HEK293 (cell line): ENCODE data around the gene NHERF2.

Experiments
- CTCF ChIA-PET: fragments of 350-600 bp; formaldehyde crosslinking; extraction: SDS; loops from one replicate; lab custom pipeline; 2021; ENCODE audit warnings: antibody characterized with exemption; lab: Yijun Ruan, JAX
- POLR2A ChIA-PET: fragments of 300-600 bp; formaldehyde crosslinking; extraction: SDS; loops from one replicate; lab custom pipeline; 2020; ENCODE audit warnings: antibody characterized with exemption, inconsistent platforms; lab: Yijun Ruan, JAX
- H3K27ac ChIP-seq: fragments of 200-500 bp; sonication (Bioruptor generic); 2 replicates; pipeline ENCODE4 v1.5.1; 2014; ENCODE audit warnings: low read depth, low read length, control low read depth, inconsistent platforms; ENCODE audit errors: extremely low read depth
- H3K36me3 ChIP-seq, 2 experiments: fragments of 200-500 bp in 1 of 2; sonication (Bioruptor generic) in 1 of 2; 1 replicate in 1 of 2; 2 replicates in 1 of 2; pipeline ENCODE4 v1.5.1; 2014 to 2017; ENCODE audit warnings: inconsistent platforms in 2 of 2, low read length in 2 of 2; ENCODE audit not compliant: control insufficient read depth in 2 of 2, insufficient read depth in 1 of 2
- H3K4me1 ChIP-seq: fragments of 200-500 bp; sonication (Bioruptor generic); 2 replicates; pipeline ENCODE4 v1.5.1; 2014; ENCODE audit warnings: mild to moderate bottlenecking, low read length, inconsistent platforms; ENCODE audit not compliant: control insufficient read depth, insufficient read depth
- H3K4me3 ChIP-seq: 2 replicates; pipeline ENCODE4 v1.5.1; 2011; ENCODE audit warnings: low read depth, mild to moderate bottlenecking, control low read depth, low read length, moderate library complexity
- H3K9me3 ChIP-seq: fragments of 200-500 bp; sonication (Bioruptor generic); 2 replicates; pipeline ENCODE4 v1.5.1; 2014; ENCODE audit warnings: low read depth, low read length, inconsistent platforms; ENCODE audit not compliant: control insufficient read depth, insufficient read depth
- BCL6B ChIP-seq: fragments of 450-650 bp; formaldehyde crosslinking; IDR thresholded peaks from 2 replicates; pipeline ENCODE4 v1.5.1; 2017; ENCODE audit warnings: missing biosample characterization, missing genetic modification characterization
- HOXD13 ChIP-seq: sonication (generic); formaldehyde crosslinking; IDR thresholded peaks from 2 replicates; pipeline ENCODE4 v1.8.0; 2022; ENCODE audit warnings: missing genetic modification reagents, borderline replicate concordance
- KLF16 ChIP-seq: fragments of 450-650 bp; formaldehyde crosslinking; IDR thresholded peaks from 2 replicates; pipeline ENCODE4 v1.5.1; 2017; ENCODE audit warnings: missing biosample characterization, missing genetic modification characterization
- KLF17 ChIP-seq: fragments of 450-650 bp; formaldehyde crosslinking; IDR thresholded peaks from 2 replicates; pipeline ENCODE4 v1.5.1; 2016; ENCODE audit warnings: missing biosample characterization, missing genetic modification characterization
- SP2 ChIP-seq: fragments of 450-650 bp; formaldehyde crosslinking; IDR thresholded peaks from 2 replicates; pipeline ENCODE4 v1.5.1; 2016; ENCODE audit warnings: missing biosample characterization, missing genetic modification characterization
- ZBTB49 ChIP-seq: fragments of 450-650 bp; formaldehyde crosslinking; IDR thresholded peaks from 2 replicates; pipeline ENCODE4 v1.5.1; 2016; ENCODE audit warnings: missing biosample characterization, missing genetic modification characterization, low read depth
- ZIC2 ChIP-seq: fragments of 450-650 bp; formaldehyde crosslinking; IDR thresholded peaks from 2 replicates; pipeline ENCODE4 v1.5.1; 2016; ENCODE audit warnings: missing biosample characterization, missing genetic modification characterization
- ZNF133 ChIP-seq: fragments of 450-650 bp; formaldehyde crosslinking; IDR thresholded peaks from 2 replicates; pipeline ENCODE4 v1.5.1; 2016; ENCODE audit warnings: missing biosample characterization, missing genetic modification characterization
- ZNF157 ChIP-seq: fragments of 450-650 bp; formaldehyde crosslinking; IDR thresholded peaks from 2 replicates; pipeline ENCODE4 v1.5.1; 2016; ENCODE audit warnings: missing biosample characterization, missing genetic modification characterization
- ZNF2 ChIP-seq: fragments of 450-650 bp; formaldehyde crosslinking; IDR thresholded peaks from 2 replicates; pipeline ENCODE4 v1.5.1; 2016; ENCODE audit warnings: missing biosample characterization, missing genetic modification characterization
- ZNF530 ChIP-seq: fragments of 450-650 bp; formaldehyde crosslinking; IDR thresholded peaks from 2 replicates; pipeline ENCODE4 v1.5.1; 2016; ENCODE audit warnings: low read depth, missing biosample characterization, missing genetic modification characterization
- ZNF580 ChIP-seq: fragments of 450-650 bp; formaldehyde crosslinking; IDR thresholded peaks from 2 replicates; pipeline ENCODE4 v1.5.1; 2016; ENCODE audit warnings: missing biosample characterization, missing genetic modification characterization
- ZNF600 ChIP-seq: fragments of 450-650 bp; formaldehyde crosslinking; IDR thresholded peaks from 2 replicates; pipeline ENCODE4 v1.5.1; 2016; ENCODE audit warnings: missing biosample characterization, missing genetic modification characterization

NHERF2 gene

GRCh38 chr16:2042171-2042985, 15.7 kb downstream of the NHERF2 start:
- Histone ChIP-seq H3K36me3 (peaks cover 0 to 14% of the 10 kb centered on the region in 2 experiments; a peak in 2 of 3 replicates), H3K4me1 (no peaks in the 10 kb centered on the region), H3K4me3 (no peak overlapping the region), H3K9me3 (no peaks in the 10 kb centered on the region), H3K27ac (no peak overlapping the region)
- ChIA-PET POLR2A (interaction anchor here (0.6 kb wide), 1 partner anchor 12 kb away, joined by 4 read pairs; no protein-coding TSS in a partner anchor), CTCF (no interaction called here)
- TF ChIP-seq ZIC2: peak; percentile 57; the same call in 1 of the 2 replicates
- TF ChIP-seq ZNF2 (tag by site-specific recombination): no peak

- POLR2A ChIA-PET: interaction anchor here (0.5 kb wide), 1 partner anchor 23 kb away, joined by 3 read pairs; no protein-coding TSS in a partner anchor
- TF ChIP-seq KLF17 (peak; percentile 29; the same call in 1 of the 2 replicates), ZBTB49 (tag by site-specific recombination) (no peak), ZNF530 (no peak), ZNF600 (tag by site-specific recombination) (0 out of 2 replicates have a peak, but pooled peaks have one; percentile 28), BCL6B (tag by site-specific recombination) (no peak), ZNF133 (tag by site-specific recombination) (no peak), ZNF157 (tag by site-specific recombination) (no peak), SP2 (tag by site-specific recombination) (no peak), ZNF580 (tag by site-specific recombination) (no peak), KLF16 (tag by site-specific recombination) (no peak), HOXD13 (CRISPR knock-in tag) (no peak)
- TF ChIP-seq, all 188 proteins: peak for 2
- Histone ChIP-seq H3K36me3 (peaks cover 0 to 11% of the 10 kb centered on the region in 2 experiments; a peak in 2 of 3 replicates), H3K27ac (no peak overlapping the region), H3K4me1 (no peaks in the 10 kb centered on the region), H3K4me3 (no peak overlapping the region), H3K9me3 (no peaks in the 10 kb centered on the region)
- CTCF ChIA-PET: interaction anchor here (1.0 kb wide), 1 partner anchor 97 kb away, joined by 3 read pairs; no protein-coding TSS in a partner anchor
Observed at GRCh38 chr16:2042986-2043666, 16.4 kb downstream of the NHERF2 start.
